Stimulated activated CD4-positive, alpha-beta T cell treated with anti-CD3 and anti-CD28 coated beads, TNF-alpha, amount 100 ng/mL, for 1 hour (primary cell): ENCODE measurements around the gene CAMSAP1.

Source experiments
- DNase-seq, 3 donors: peaks; one replicate each; pipeline ENCODE4 v3.0.0-alpha.2; 2020; ENCODE audit warnings: low read depth in 3 of 3, low spot score in 1 of 3

The CAMSAP1 gene

GRCh38 chr9:135941288-135941995, 34.1 kb upstream of the CAMSAP1 start:
- no peak for DNase-seq

GRCh38 chr9:135939351-135940265, 32.3 kb upstream of the CAMSAP1 start:
- peak in 1 of 3 donors; percentile 18 for DNase-seq

GRCh38 chr9:135937521-135938489, 30.5 kb upstream of the CAMSAP1 start:
- DNase-seq: no peak

- DNase-seq: no peak
Observed at GRCh38 chr9:135933114-135933513, 25.8 kb upstream of the CAMSAP1 start.

- DNase-seq: no peak
Observed at GRCh38 chr9:135932656-135933055, 25.3 kb upstream of the CAMSAP1 start.

- DNase-seq: no peak
Observed at GRCh38 chr9:135931349-135931820, 24.0 kb upstream of the CAMSAP1 start.

- no peak for DNase-seq
Observed at GRCh38 chr9:135930446-135931345, 23.4 kb upstream of the CAMSAP1 start.

GRCh38 chr9:135929656-135930445, 22.5 kb upstream of the CAMSAP1 start:
- no peak for DNase-seq

- DNase-seq: no peak
Observed at GRCh38 chr9:135928731-135929655, 21.6 kb upstream of the CAMSAP1 start.

GRCh38 chr9:135928074-135928730, 20.9 kb upstream of the CAMSAP1 start:
- no peak for DNase-seq

- no peak for DNase-seq
Observed at GRCh38 chr9:135927195-135928013, 20.1 kb upstream of the CAMSAP1 start.

GRCh38 chr9:135926402-135927194, 19.3 kb upstream of the CAMSAP1 start:
- DNase-seq: peak in 1 of 3 donors; percentile 26

GRCh38 chr9:135925496-135926133, 18.3 kb upstream of the CAMSAP1 start:
- DNase-seq: peak in 1 of 3 donors; percentile 40

GRCh38 chr9:135924628-135925338, 17.4 kb upstream of the CAMSAP1 start:
- DNase-seq: no peak

- no peak for DNase-seq
Observed at GRCh38 chr9:135923508-135923907, 16.2 kb upstream of the CAMSAP1 start.
